HG03439 (cell line): Measurements from ENCODE around the gene LYZL6.
"Not testable (repeated sequence)": the region's sequence is repeated elsewhere in the genome, so short reads cannot be mapped to it uniquely, and the experiment has no call there.

Experiments
- ATAC-seq: cut with Tn5 transposase; IDR thresholded peaks from one replicate; pipeline ENCODE4 v1.9.1; 2021; ENCODE audit warnings: mild to moderate bottlenecking, moderate library complexity; ENCODE audit not compliant: unreplicated experiment

LYZL6 gene

GRCh38 chr17:35909408-35909807 is 34.1 kb downstream of the LYZL6 start:
- no peak for ATAC-seq

GRCh38 chr17:35907691-35908090 is 35.8 kb downstream of the LYZL6 start:
- no peak for ATAC-seq

DNA sequence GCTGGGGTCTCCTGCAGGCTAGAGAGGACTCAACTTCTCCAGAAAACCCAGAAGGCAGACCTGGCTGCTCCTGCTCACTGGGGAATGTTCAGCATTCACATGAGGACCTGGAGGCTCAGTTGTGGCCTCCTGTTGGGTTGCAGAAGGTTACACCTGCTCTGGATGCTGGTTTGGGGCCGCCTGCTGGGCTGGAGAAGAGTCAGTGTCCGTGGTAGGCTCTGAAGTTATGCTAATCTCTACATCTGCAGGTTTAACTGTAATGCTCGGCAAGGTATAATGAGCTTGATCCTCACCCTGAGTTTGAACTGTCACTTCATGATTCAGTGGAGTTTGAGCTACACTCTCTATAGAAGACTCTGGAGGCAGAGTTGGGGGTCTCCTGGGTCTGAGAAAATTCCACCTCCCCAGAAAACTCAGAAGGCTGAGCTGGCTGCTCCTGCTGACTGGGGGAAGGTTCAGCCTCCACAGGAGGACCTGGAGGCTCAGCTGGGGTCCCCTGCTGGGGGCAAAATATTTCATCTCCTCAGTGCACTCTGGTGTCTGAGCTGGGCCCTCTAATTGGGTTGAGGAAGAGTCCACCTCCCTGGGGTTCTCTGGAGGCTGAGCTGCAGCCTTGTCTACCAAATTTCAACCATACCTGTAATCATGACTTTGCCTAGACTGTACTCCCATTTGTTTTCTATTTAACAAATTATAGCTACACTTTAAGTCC is 36.4 kb downstream of the LYZL6 start:
- ATAC-seq, result no peak

DNA sequence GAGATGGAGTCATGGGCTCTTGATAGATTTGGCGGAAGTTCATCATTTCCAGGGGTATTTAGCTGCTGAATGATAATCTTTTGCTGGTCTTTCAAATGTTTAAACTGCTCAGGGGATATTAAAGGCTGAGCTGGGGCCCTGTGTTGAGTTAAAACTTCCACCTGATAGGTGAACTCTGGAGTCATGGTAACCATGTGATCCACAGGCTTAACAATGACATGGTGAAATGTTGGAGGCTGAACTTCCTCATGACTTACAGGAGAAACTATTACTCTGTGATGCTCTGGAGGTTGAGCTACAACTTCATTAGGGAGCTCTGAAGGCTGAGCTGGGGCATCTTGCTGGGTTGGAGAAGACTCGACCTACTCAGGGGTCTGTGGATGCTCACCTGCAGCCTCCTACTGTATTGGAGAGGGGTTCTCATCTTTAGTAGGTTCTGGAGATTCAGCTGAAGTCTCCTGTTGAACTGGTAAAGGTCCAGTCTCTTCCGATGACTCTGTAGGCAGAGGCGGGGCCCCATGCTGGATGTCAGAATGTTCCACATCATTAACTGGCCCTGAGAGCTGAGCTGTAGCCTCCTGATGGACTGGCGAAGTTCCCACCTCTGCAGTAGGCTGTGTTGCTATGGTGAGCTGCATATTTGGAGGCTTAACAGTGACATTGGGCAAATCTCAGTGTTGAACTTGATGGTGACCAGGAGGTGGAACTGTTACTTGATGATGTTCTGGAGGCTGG is 37.2 kb downstream of the LYZL6 start:
- ATAC-seq, result no peak

DNA sequence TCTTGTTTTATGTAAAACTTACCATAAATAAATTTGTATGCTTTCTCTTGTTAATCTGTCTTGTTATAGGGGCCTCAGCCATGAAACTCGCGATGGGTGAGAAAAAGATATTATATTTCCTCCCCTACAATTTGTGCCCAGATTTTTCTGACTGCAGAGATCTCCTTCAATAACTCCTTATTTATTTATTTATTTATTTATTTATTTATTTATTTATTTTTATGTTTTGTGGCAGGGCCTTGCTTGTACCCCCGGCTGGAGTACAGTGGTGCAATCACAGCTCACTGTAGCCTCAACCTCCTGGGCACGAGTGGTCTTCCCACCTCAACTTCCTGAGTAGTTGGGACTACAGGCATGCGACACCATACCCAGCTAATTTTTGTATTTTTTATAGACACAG is 40.1 kb downstream of the LYZL6 start:
- ATAC-seq, result no peak

DNA sequence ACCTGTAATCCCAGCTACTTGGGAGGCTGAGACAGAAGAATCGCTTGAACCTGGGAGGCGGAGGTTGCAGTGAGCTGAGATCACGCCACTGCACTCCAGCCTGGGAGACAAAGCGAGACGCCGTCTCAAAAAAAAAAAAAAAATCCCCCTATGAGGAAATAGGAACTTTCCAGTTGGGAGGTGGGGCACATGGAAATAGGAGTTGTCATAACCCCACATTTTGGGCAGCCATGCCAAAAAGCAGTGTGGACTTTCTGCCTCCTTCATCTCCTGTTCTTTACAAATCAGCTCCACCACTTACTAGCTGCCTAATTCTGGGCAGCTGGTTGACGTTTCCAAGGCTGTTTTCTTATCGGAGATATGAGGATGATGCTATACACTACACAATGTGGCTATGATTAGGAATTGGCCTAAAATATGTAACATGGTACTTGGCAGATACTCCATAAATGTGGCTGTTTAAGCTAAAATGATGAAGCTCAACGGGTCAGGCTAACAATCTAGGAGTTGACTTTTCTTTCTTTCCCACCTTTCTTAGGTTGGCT is 41.8 kb downstream of the LYZL6 start:
- ATAC-seq, result no peak

GRCh38 chr17:35900708-35901480 is 42.6 kb downstream of the LYZL6 start:
- no peak for ATAC-seq

DNA sequence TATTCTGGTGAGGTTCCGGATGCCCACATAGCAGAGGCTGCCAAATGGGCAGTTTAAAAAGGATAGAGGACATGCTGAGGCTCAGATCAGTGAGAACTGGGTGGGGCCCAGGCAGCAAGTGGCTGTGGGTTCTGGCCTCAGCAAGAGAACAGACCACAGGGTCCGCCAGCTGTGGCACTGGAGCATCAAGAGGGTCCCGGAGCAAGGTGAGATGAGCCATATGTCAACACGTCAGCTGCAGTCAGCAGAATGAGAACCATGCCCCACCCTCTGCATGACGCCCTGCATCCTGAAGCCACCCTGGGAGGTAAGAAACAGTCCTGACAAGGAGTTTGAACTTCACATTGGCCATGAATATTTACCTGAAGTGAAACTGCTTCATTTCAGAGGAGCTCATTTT is 43.2 kb downstream of the LYZL6 start:
- ATAC-seq, result no peak

- no peak for ATAC-seq
These were observed 45.0 kb downstream of the LYZL6 start for GRCh38 chr17:35898283-35899070.

GRCh38 chr17:35897772-35898171 is 45.7 kb downstream of the LYZL6 start:
- ATAC-seq, result not testable (repeated sequence)

DNA sequence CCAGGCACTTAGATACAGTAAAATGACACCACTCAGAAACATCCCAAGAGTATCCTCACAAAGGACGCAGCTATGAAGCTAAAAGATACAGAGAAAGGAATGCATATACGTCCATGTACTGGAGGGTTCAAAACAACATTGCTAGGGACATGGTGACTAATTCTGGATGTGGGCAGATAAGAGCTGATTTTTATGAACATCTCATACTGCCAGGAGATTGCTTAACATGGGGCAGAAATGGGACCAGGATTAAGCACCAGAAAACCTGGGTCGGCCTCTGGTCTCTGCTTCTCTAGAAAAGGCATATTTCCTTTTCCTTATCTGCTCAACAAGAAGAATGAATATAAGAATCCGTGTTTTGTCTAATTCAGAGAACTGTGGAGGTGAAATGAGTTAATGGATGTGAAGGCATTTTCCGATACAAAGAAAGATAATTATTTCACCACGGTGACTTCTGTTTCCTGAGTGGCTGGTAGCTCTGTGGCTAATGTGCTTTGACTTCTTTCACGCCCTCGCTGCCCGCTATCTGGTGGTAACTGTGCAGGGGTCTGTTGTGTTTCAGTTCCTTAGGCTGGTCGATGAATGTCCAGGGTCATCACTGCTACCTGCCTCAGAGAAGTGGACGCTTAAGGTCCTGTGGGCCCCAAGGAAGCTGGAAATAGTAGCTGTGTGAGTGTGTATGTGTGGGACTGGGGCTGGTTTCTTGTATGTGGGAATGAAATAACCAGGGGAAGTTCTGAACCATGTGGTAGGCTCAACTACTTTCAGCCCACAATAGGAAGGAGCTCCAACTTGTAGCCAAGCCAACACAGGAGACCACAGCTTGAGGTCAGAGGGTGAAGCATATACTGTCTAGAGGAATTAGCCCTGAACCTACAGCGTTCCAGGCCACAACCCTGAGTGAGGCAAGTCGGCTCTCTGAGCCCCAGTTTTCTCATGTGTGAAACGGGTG is 47.6 kb downstream of the LYZL6 start:
- ATAC-seq, result no peak

DNA sequence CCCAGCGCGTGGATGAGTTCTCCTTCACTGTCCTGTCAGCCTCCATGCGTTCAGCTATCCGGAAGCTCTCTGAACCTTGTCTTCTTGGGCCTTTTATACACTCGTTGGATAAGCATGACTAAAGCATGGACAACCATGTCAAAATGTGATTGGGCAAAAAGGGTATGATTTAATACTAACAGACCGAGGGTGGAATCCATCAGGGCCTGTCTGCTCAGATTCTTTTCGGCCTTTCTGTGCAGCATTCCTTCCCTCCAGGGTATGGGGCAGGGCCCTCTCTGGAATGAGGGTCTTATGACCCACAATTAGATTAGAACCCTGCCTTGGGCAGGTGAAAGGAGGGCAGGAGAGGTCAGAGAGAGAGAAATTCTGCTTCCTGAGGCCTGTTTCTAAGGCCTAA is 49.3 kb downstream of the LYZL6 start:
- ATAC-seq, result no peak

DNA sequence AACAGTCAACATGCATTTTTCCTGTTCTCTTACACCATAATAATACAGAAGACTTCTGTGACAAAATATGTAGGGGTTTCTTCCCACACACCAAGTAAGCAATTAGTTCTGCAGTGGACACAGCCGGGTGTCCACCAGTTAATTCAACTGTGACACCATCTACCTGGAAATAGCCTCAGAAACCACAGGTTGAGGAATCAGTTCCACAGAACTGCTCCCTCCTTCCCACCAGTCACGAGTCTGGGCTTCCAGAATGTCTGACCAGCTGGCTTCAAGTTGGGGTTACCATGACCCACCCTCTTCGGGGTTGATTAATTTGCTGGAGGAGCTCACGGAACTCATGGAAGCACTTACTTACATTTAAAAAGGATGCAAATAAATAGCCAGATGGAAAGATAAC is 49.8 kb downstream of the LYZL6 start:
- ATAC-seq, result no peak

- no peak for ATAC-seq
These were observed 51.1 kb downstream of the LYZL6 start for GRCh38 chr17:35892091-35893035.

DNA sequence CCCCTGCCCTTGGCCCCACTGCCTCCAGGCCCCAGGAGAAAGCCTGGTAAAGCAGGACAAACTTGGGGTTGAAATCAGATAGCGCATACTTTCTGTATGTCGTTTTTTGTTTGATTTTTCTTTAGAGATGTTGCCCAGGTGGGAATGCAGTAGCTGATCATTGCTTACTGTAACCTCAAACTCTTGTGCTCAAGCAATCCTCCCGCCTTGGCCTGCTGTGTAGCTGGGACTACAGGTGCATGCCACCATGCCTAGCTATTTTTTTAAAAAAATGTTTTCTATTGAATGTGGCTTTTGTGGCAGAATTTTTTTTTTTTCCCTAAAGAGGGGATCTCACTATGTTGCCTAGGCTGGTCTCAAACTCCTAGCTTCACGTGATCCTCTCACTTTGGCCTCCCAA is 52.2 kb downstream of the LYZL6 start:
- ATAC-seq, result no peak

DNA sequence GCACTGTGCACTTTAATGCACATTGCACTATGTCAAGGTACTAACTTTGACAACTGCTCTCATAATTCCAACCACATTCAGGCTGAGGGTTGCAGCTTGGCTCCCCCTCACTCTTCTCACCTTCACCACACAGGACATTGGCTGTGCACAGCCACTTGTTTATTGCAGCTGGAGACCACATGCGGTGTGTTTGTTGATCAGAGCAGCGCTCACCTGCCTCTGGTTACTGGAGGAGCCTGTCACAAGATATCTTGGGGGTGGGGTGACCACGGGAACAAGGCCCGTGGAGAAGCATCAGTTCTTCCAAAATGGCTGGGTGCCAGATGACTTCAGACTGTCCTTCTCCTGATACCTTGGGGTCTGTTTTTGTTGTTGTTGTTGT is 52.7 kb downstream of the LYZL6 start:
- ATAC-seq, result no peak

- ATAC-seq, result no peak
These were observed 53.4 kb downstream of the LYZL6 start for GRCh38 chr17:35889818-35890773.
